Panc1 (cell line): ENCODE measurements around the gene CARM1.
"Not testable (repeated sequence)": the region's sequence is repeated elsewhere in the genome, so short reads cannot be mapped to it uniquely, and the experiment has no call there.

Source experiments
- POLR2AphosphoS5 ChIP-seq: IDR thresholded peaks from 2 replicates; pipeline ENCODE4 v1.6.1; 2012; ENCODE audit warnings: mild to moderate bottlenecking, low read depth, low read length, moderate library complexity
- SIN3A ChIP-seq: IDR thresholded peaks from 2 replicates; pipeline ENCODE4 v1.6.1; 2012; ENCODE audit warnings: low read depth, mild to moderate bottlenecking, low read length, moderate library complexity, borderline replicate concordance; ENCODE audit not compliant: insufficient read depth
- TF ChIP-seq, protein P1 (sequence below): fragments of 450-650 bp; IDR thresholded peaks from 2 replicates; pipeline ENCODE4 v1.5.1; 2017; ENCODE audit warnings: mild to moderate bottlenecking
- TF ChIP-seq, protein P2 (sequence below), 2 experiments: IDR thresholded peaks; 2 replicates each; pipeline ENCODE4 v1.6.1; 2011 to 2012; ENCODE audit warnings: low read depth in 2 of 2, control low read depth in 1 of 2, low read length in 1 of 2, mild to moderate bottlenecking in 1 of 2, moderate library complexity in 1 of 2; ENCODE audit not compliant: insufficient read depth in 1 of 2

DNA sequence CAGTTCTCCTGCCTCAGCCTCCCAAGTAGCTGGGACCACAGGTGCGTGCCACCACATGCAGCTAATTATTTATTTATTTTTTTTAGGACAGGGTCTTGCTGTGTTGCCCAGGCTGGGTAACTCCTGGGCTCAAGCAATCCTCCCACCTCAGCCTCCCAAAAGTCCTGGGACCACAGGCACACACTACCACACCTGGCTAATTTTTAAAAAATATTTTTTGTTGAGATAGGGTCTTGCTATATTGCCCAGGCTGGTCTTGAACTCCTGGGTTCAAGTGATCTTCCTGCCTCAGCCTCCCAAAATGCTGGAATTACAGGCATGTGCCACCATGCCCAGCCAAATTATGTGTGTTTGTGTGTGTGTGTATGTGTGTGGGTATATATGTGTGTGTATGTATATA, 14.5 kb upstream of the CARM1 start:
- TF ChIP-seq, protein P1, sequence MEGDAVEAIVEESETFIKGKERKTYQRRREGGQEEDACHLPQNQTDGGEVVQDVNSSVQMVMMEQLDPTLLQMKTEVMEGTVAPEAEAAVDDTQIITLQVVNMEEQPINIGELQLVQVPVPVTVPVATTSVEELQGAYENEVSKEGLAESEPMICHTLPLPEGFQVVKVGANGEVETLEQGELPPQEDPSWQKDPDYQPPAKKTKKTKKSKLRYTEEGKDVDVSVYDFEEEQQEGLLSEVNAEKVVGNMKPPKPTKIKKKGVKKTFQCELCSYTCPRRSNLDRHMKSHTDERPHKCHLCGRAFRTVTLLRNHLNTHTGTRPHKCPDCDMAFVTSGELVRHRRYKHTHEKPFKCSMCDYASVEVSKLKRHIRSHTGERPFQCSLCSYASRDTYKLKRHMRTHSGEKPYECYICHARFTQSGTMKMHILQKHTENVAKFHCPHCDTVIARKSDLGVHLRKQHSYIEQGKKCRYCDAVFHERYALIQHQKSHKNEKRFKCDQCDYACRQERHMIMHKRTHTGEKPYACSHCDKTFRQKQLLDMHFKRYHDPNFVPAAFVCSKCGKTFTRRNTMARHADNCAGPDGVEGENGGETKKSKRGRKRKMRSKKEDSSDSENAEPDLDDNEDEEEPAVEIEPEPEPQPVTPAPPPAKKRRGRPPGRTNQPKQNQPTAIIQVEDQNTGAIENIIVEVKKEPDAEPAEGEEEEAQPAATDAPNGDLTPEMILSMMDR, result not testable (repeated sequence)
- TF ChIP-seq SIN3A, POLR2AphosphoS5: not testable (repeated sequence)
- TF ChIP-seq, protein P2, sequence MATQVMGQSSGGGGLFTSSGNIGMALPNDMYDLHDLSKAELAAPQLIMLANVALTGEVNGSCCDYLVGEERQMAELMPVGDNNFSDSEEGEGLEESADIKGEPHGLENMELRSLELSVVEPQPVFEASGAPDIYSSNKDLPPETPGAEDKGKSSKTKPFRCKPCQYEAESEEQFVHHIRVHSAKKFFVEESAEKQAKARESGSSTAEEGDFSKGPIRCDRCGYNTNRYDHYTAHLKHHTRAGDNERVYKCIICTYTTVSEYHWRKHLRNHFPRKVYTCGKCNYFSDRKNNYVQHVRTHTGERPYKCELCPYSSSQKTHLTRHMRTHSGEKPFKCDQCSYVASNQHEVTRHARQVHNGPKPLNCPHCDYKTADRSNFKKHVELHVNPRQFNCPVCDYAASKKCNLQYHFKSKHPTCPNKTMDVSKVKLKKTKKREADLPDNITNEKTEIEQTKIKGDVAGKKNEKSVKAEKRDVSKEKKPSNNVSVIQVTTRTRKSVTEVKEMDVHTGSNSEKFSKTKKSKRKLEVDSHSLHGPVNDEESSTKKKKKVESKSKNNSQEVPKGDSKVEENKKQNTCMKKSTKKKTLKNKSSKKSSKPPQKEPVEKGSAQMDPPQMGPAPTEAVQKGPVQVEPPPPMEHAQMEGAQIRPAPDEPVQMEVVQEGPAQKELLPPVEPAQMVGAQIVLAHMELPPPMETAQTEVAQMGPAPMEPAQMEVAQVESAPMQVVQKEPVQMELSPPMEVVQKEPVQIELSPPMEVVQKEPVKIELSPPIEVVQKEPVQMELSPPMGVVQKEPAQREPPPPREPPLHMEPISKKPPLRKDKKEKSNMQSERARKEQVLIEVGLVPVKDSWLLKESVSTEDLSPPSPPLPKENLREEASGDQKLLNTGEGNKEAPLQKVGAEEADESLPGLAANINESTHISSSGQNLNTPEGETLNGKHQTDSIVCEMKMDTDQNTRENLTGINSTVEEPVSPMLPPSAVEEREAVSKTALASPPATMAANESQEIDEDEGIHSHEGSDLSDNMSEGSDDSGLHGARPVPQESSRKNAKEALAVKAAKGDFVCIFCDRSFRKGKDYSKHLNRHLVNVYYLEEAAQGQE (IDR thresholded peaks at IDR 0.05; ENCODE audit: insufficient read depth in 1 of 2, low read depth in 2 of 2, low read length in 1 of 2), result not testable (repeated sequence)
